ENCODE results near the gene PDE1A. TPM values are rescaled to one million over a fixed set of nuclear protein-coding genes. Genes with fewer than 3 reads are reported as not detected.

The PDE1A gene
- total and polyA plus RNA-seq, 2 donors (not counting 1 experiment from before 2014, with no cell fraction given), result 0.07 TPM; not detected in 1

DNA sequence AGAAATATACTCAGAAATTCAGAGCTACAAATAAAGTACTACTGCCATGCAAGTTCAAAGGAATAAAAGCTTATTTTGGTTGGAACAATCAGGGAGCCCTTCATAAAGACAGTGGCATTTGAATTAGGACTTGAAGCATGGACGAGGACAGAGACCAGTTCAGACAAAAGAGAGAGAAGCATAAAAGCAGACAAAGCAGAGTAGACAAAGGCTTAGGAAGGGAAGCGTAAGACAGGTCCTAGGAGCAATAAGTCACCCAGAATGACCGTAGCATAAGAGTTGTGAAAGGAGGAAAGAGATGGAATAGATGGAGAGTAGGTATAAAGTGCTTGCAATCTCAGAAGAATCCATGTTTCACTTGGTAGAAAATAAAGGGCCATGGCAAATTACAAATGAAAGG lies 14.0 kb downstream of the PDE1A start:
- ChIA-PET CTCF (no interaction called here), POLR2A (no interaction called here)
- Histone ChIP-seq H3K9ac (ENCODE audit: low read length) (no peak overlapping the region), H3K79me2 (ENCODE audit: control insufficient read depth, insufficient read depth, low read length) (no peaks in the 10 kb centered on the region), H3K36me3 (replicated peaks in 1 of 2; ENCODE audit: control extremely low read depth in 1 of 2, control insufficient read depth in 1 of 2, extremely low read depth in 1 of 2, insufficient read depth in 2 of 2, low read length in 1 of 2) (no peaks in the 10 kb centered on the region), H3K27me3 (replicated peaks in 1 of 4; ENCODE audit: control extremely low read depth in 1 of 4, control insufficient read depth in 3 of 4, insufficient read depth in 4 of 4, low read length in 3 of 4) (no peaks in the 10 kb centered on the region), H2AFZ (ENCODE audit: insufficient read depth, low read depth, low read length, poor library complexity, severe bottlenecking) (no peak overlapping the region), H3K27ac (ENCODE audit: low read length in 2 of 2) (no peak overlapping the region), H3K4me2 (replicated peaks; ENCODE audit: low read depth, low read length, poor library complexity, severe bottlenecking) (no peak overlapping the region), H3K4me1 (ENCODE audit: control insufficient read depth in 2 of 2, insufficient read depth in 2 of 2, low read length in 2 of 2) (no peaks in the 10 kb centered on the region), H3K9me3 (ENCODE audit: control extremely low read depth in 1 of 3, control insufficient read depth in 2 of 3, insufficient read depth in 1 of 3, low read length in 2 of 3) (no peaks in the 10 kb centered on the region), H3K4me3 (ENCODE audit: control extremely low read depth in 1 of 5, extremely low read depth in 1 of 5, insufficient read depth in 1 of 5, low read depth in 2 of 5, low read length in 4 of 5) (no peak overlapping the region), H4K20me1 (ENCODE audit: control insufficient read depth, insufficient read depth, low read length, poor library complexity, severe bottlenecking) (no peaks in the 10 kb centered on the region)
- H3K9me3 Mint-ChIP-seq (ENCODE audit: insufficient read depth), result no peaks in the 10 kb centered on the region
- intact Hi-C loops (cut with micrococcal nuclease), result no loop called here
- TF ChIP-seq, protein P1, sequence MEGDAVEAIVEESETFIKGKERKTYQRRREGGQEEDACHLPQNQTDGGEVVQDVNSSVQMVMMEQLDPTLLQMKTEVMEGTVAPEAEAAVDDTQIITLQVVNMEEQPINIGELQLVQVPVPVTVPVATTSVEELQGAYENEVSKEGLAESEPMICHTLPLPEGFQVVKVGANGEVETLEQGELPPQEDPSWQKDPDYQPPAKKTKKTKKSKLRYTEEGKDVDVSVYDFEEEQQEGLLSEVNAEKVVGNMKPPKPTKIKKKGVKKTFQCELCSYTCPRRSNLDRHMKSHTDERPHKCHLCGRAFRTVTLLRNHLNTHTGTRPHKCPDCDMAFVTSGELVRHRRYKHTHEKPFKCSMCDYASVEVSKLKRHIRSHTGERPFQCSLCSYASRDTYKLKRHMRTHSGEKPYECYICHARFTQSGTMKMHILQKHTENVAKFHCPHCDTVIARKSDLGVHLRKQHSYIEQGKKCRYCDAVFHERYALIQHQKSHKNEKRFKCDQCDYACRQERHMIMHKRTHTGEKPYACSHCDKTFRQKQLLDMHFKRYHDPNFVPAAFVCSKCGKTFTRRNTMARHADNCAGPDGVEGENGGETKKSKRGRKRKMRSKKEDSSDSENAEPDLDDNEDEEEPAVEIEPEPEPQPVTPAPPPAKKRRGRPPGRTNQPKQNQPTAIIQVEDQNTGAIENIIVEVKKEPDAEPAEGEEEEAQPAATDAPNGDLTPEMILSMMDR (IDR thresholded peaks at IDR 0.05), result no peak
- TF ChIP-seq EZH2 (IDR thresholded peaks at IDR 0.05; ENCODE audit: borderline replicate concordance, insufficient read depth, low read depth, low read length, poor library complexity, severe bottlenecking), result no peak
- DNase-seq (no peak), ATAC-seq (ENCODE audit: low read depth) (no peak)
- no peaks in the 10 kb centered on the region for H3K4me1 Mint-ChIP-seq
- H3K27me3 Mint-ChIP-seq, result no peaks in the 10 kb centered on the region
- no peak overlapping the region for H3K27ac Mint-ChIP-seq
- H3K4me3 Mint-ChIP-seq, result no peak overlapping the region
- 71% methylated on average over 3 of the region's 3 CpGs for WGBS (ENCODE audit: insufficient coverage)

DNA sequence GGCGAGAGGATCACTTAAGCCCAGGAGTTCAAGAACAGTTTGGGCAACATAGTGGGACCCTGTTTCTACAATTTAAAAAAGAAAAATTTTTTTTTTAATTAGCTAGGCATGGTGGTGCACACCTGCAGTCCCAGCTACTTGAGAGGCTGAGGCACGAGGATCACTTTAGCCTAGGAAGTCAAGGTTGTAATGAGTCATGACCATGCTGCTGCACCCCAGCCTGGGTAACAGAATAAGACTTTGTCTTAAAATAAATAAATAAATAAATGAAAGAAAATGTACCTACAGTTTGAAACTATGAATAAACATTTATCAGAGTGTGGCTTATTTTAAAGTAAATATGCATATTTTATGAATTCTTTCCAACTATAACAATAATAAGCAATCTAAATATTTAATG lies 16.7 kb downstream of the PDE1A start:
- Histone ChIP-seq H3K27ac (ENCODE audit: low read length in 2 of 2) (no peak overlapping the region), H2AFZ (ENCODE audit: insufficient read depth, low read depth, low read length, poor library complexity, severe bottlenecking) (no peak overlapping the region), H3K27me3 (replicated peaks in 1 of 4; ENCODE audit: control extremely low read depth in 1 of 4, control insufficient read depth in 3 of 4, insufficient read depth in 4 of 4, low read length in 3 of 4) (no peaks in the 10 kb centered on the region), H3K4me3 (ENCODE audit: control extremely low read depth in 1 of 5, extremely low read depth in 1 of 5, insufficient read depth in 1 of 5, low read depth in 2 of 5, low read length in 4 of 5) (no peak overlapping the region), H3K4me2 (replicated peaks; ENCODE audit: low read depth, low read length, poor library complexity, severe bottlenecking) (no peak overlapping the region), H3K9ac (ENCODE audit: low read length) (no peak overlapping the region), H3K36me3 (replicated peaks in 1 of 2; ENCODE audit: control extremely low read depth in 1 of 2, control insufficient read depth in 1 of 2, extremely low read depth in 1 of 2, insufficient read depth in 2 of 2, low read length in 1 of 2) (no peaks in the 10 kb centered on the region), H3K4me1 (ENCODE audit: control insufficient read depth in 2 of 2, insufficient read depth in 2 of 2, low read length in 2 of 2) (no peaks in the 10 kb centered on the region), H3K9me3 (ENCODE audit: control extremely low read depth in 1 of 3, control insufficient read depth in 2 of 3, insufficient read depth in 1 of 3, low read length in 2 of 3) (no peaks in the 10 kb centered on the region), H4K20me1 (ENCODE audit: control insufficient read depth, insufficient read depth, low read length, poor library complexity, severe bottlenecking) (no peaks in the 10 kb centered on the region), H3K79me2 (ENCODE audit: control insufficient read depth, insufficient read depth, low read length) (no peaks in the 10 kb centered on the region)
- no peaks in the 10 kb centered on the region for H3K27me3 Mint-ChIP-seq
- ATAC-seq (ENCODE audit: low read depth), result no peak
- no peak overlapping the region for H3K27ac Mint-ChIP-seq
- TF ChIP-seq, protein P1 (IDR thresholded peaks at IDR 0.05), result no peak
- no peak for TF ChIP-seq EZH2 (IDR thresholded peaks at IDR 0.05; ENCODE audit: borderline replicate concordance, insufficient read depth, low read depth, low read length, poor library complexity, severe bottlenecking)
- H3K4me1 Mint-ChIP-seq, result no peaks in the 10 kb centered on the region
- ChIA-PET CTCF (no interaction called here), POLR2A (no interaction called here)
- no peaks in the 10 kb centered on the region for H3K9me3 Mint-ChIP-seq (ENCODE audit: insufficient read depth)
- WGBS (ENCODE audit: insufficient coverage), result 100% methylated on average over 1 of the region's 2 CpGs
- intact Hi-C loops (cut with micrococcal nuclease), result no loop called here
- no peak overlapping the region for H3K4me3 Mint-ChIP-seq
- no peak for DNase-seq

Measured in B cell (primary cell).